Caco-2 (cell line): ENCODE data around the gene IL1RAPL2. TPM values are rescaled to one million over a fixed set of nuclear protein-coding genes. Genes with fewer than 3 reads are reported as not detected.

Experiments used
- BruUV-seq: library from RNA; stranded (reverse); fragments of 400-500 nt; replicated peaks from 2 replicates; lab custom pipeline; 2021; lab: Mats Ljungman, UMichigan
- CTCF ChIA-PET: fragments of 300-600 bp; sonication (Branson Sonifier 250); formaldehyde crosslinking; loops from one replicate; lab custom pipeline; 2022; ENCODE audit warnings: antibody characterized with exemption; lab: Charles Lee
- POLR2A ChIA-PET: fragments of 300-600 bp; sonication (Branson Sonifier 250); formaldehyde crosslinking; loops from one replicate; lab custom pipeline; 2022; ENCODE audit warnings: antibody characterized with exemption; lab: Charles Lee
- DNase-seq, 2 experiments: peaks; one replicate each; pipeline versions ENCODE4 v3.0.0 to v3.0.0-alpha.2; 2020 to 2022
- H3K27me3 ChIP-seq: replicated peaks from 2 replicates; pipeline ENCODE4 v1.6.0; 2011; ENCODE audit warnings: low read length; ENCODE audit not compliant: control insufficient read depth, insufficient read depth
- H3K36me3 ChIP-seq: 2 replicates; pipeline ENCODE4 v1.5.1; 2011; ENCODE audit warnings: low read length; ENCODE audit not compliant: control insufficient read depth, insufficient read depth
- H3K4me1 ChIP-seq: fragments of 250-450 bp; sonication (Bioruptor Pico); 2 replicates; pipeline ENCODE4 v1.5.1; 2020; ENCODE audit warnings: mild to moderate bottlenecking
- H3K4me3 ChIP-seq: 2 replicates; pipeline ENCODE4 v1.5.1; 2011; ENCODE audit warnings: low read depth, mild to moderate bottlenecking, control low read depth, low read length
- H3K9me3 ChIP-seq: fragments of 250-450 bp; sonication (Bioruptor Pico); 2 replicates; pipeline ENCODE4 v1.5.1; 2020; ENCODE audit warnings: mild to moderate bottlenecking, moderate library complexity
- H3K27ac Mint-ChIP-seq: one replicate; pipeline ENCODE4 v1.8.0; 2022; ENCODE audit warnings: mixed read lengths; ENCODE audit not compliant: unreplicated experiment
- H3K27me3 Mint-ChIP-seq: one replicate; pipeline ENCODE4 v1.8.0; 2022; ENCODE audit warnings: mixed read lengths; ENCODE audit not compliant: insufficient read depth, unreplicated experiment
- H3K36me3 Mint-ChIP-seq: one replicate; pipeline ENCODE4 v1.8.0; 2022; ENCODE audit warnings: mild to moderate bottlenecking, mixed read lengths; ENCODE audit not compliant: insufficient read depth, unreplicated experiment
- H3K4me1 Mint-ChIP-seq: one replicate; pipeline ENCODE4 v1.8.0; 2022; ENCODE audit warnings: low read depth, mixed read lengths; ENCODE audit not compliant: unreplicated experiment
- H3K4me3 Mint-ChIP-seq: one replicate; pipeline ENCODE4 v1.8.0; 2022; ENCODE audit warnings: mild to moderate bottlenecking, moderate library complexity, mixed read lengths; ENCODE audit not compliant: unreplicated experiment
- H3K9me3 Mint-ChIP-seq: one replicate; pipeline ENCODE4 v1.8.0; 2022; ENCODE audit warnings: mixed read lengths; ENCODE audit not compliant: unreplicated experiment
- CTCF ChIP-seq, 2 experiments: fragments of 200-600 bp in 1 of 2; IDR thresholded peaks; 1 replicate in 1 of 2; 2 replicates in 1 of 2; pipeline versions ENCODE4 v1.5.1 to v1.8.0; 2011 to 2022; ENCODE audit warnings: antibody characterized with exemption in 1 of 2, control low read depth in 1 of 2, inconsistent platforms in 1 of 2, low read depth in 1 of 2, low read length in 1 of 2, mild to moderate bottlenecking in 1 of 2, moderate library complexity in 1 of 2; ENCODE audit not compliant: insufficient read depth in 1 of 2, severe bottlenecking in 1 of 2, unreplicated experiment in 1 of 2
- intact Hi-C: fragments of 100-400 bp; cut with micrococcal nuclease; formaldehyde crosslinking; loops from one replicate; pipeline ENCODE4 v1.10.0; 2022; ENCODE audit not compliant: unreplicated experiment
- total RNA-seq: library from RNA; stranded (reverse); gene quantifications from 2 replicates; pipeline ENCODE4 v1.2.3, GENCODE V29; 2022

Gene IL1RAPL2
- total RNA-seq, 1 experiment from 2014 or later, result not detected

- intact Hi-C loops, result no loop called here
- H3K9me3 ChIP-seq, result no peaks in the 10 kb centered on the region
- H3K36me3 ChIP-seq, result no peaks in the 10 kb centered on the region
- POLR2A ChIA-PET, result no interaction called here
- no peaks in the 10 kb centered on the region for H3K27me3 ChIP-seq
- H3K36me3 Mint-ChIP-seq, result no peaks in the 10 kb centered on the region
- CTCF ChIA-PET, result no interaction called here
- H3K4me1 Mint-ChIP-seq, result no peaks in the 10 kb centered on the region
- TF ChIP-seq CTCF (IDR thresholded peaks at IDR 0.05; ENCODE audit: insufficient read depth in 1 of 2, low read depth in 1 of 2, low read length in 1 of 2, severe bottlenecking in 1 of 2, unreplicated experiment in 1 of 2), result no peak
- no peak overlapping the region for H3K4me3 Mint-ChIP-seq
- no peak for DNase-seq
- no peaks in the 10 kb centered on the region for H3K9me3 Mint-ChIP-seq
- no peak overlapping the region for H3K27ac Mint-ChIP-seq
- no TSS peak for BruUV-seq
- H3K27me3 Mint-ChIP-seq, result no peaks in the 10 kb centered on the region
- H3K4me1 ChIP-seq, result no peaks in the 10 kb centered on the region
- no peak overlapping the region for H3K4me3 ChIP-seq
These were observed 560.2 kb downstream of the IL1RAPL2 start for GRCh38 chrX:105126201-105126600.

GRCh38 chrX:105134273-105134672 is 568.3 kb downstream of the IL1RAPL2 start:
- POLR2A ChIA-PET, result no interaction called here
- Mint-ChIP-seq H3K27ac (no peak overlapping the region), H3K36me3 (no peaks in the 10 kb centered on the region), H3K4me1 (no peaks in the 10 kb centered on the region), H3K4me3 (no peak overlapping the region), H3K27me3 (no peaks in the 10 kb centered on the region), H3K9me3 (no peaks in the 10 kb centered on the region)
- Histone ChIP-seq H3K27me3 (no peaks in the 10 kb centered on the region), H3K4me1 (no peaks in the 10 kb centered on the region), H3K4me3 (no peak overlapping the region), H3K9me3 (no peaks in the 10 kb centered on the region), H3K36me3 (no peaks in the 10 kb centered on the region)
- no TSS peak for BruUV-seq
- DNase-seq, result no peak
- no peak for TF ChIP-seq CTCF (IDR thresholded peaks at IDR 0.05; ENCODE audit: insufficient read depth in 1 of 2, low read depth in 1 of 2, low read length in 1 of 2, severe bottlenecking in 1 of 2, unreplicated experiment in 1 of 2)
- CTCF ChIA-PET, result no interaction called here
- intact Hi-C loops, result no loop called here

DNA sequence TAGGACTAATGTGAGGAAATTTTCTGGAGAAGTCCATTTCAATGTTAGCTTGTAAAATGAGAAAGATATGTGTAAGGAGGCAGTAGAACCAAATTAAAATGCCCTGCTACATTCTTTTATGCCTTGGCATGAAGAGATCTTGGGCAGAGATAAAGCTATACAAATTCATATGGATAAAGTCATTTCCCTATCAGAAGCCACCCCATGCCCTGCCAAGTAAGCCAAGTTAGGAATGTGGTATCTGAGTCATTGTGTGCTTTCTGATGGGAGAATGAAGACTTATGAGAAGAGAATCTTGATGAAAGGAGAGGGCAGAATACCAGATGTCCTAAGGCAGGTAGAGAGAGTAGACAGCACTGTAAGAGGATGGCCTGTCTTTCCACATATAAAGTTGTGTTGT is 570.8 kb downstream of the IL1RAPL2 start:
- H3K4me1 Mint-ChIP-seq, result no peaks in the 10 kb centered on the region

More for the DNA sequence above, 570.8 kb downstream of the IL1RAPL2 start:
- CTCF ChIA-PET, result no interaction called here
- POLR2A ChIA-PET, result no interaction called here
- BruUV-seq, result no TSS peak
- Histone ChIP-seq H3K4me1 (no peaks in the 10 kb centered on the region), H3K27me3 (no peaks in the 10 kb centered on the region), H3K9me3 (no peaks in the 10 kb centered on the region), H3K4me3 (no peak overlapping the region), H3K36me3 (no peaks in the 10 kb centered on the region)
- intact Hi-C loops, result no loop called here
- Mint-ChIP-seq H3K36me3 (no peaks in the 10 kb centered on the region), H3K27me3 (no peaks in the 10 kb centered on the region), H3K4me3 (no peak overlapping the region), H3K27ac (no peak overlapping the region), H3K9me3 (no peaks in the 10 kb centered on the region)
- no peak for DNase-seq
- TF ChIP-seq CTCF (IDR thresholded peaks at IDR 0.05; ENCODE audit: insufficient read depth in 1 of 2, low read depth in 1 of 2, low read length in 1 of 2, severe bottlenecking in 1 of 2, unreplicated experiment in 1 of 2), result no peak
